K562 (cell line): ENCODE data around the gene TMEM273. TPM values are rescaled to one million over a fixed set of nuclear protein-coding genes. Genes with fewer than 3 reads are reported as not detected.

ENCODE experiments used
- ATAC-seq: fragments of 200-7000 bp; cut with Tn5 transposase; 3 replicates; pipeline ENCODE4 v1.9.1; 2020; ENCODE audit warnings: moderate library complexity
- BruUV-seq: library from RNA; stranded (reverse); fragments of 400-500 nt; replicated peaks from 2 replicates; lab custom pipeline; 2021; lab: Mats Ljungman, UMichigan
- CTCF ChIA-PET: fragments of 300-600 bp; formaldehyde crosslinking; extraction: SDS; loops from one replicate; lab custom pipeline; 2021; ENCODE audit warnings: low intra/inter-chr PET ratio; lab: Yijun Ruan, JAX
- POLR2A ChIA-PET: fragments of 300-600, 350-650 bp; sonication (Branson Sonifier 250); formaldehyde crosslinking; extraction: SDS; loops from one replicate; lab custom pipeline; 2021; ENCODE audit warnings: antibody characterized with exemption, inconsistent platforms; lab: Yijun Ruan, JAX
- DNase-seq, 4 experiments: peaks; one replicate each; pipeline versions ENCODE4 v3.0.0 to v3.0.0-alpha.2; 2011 to 2018; ENCODE audit warnings: low spot score in 3 of 4, mixed read lengths in 3 of 4; ENCODE audit errors: extremely low read depth in 1 of 4
- FAIRE-seq: peaks from 2 replicates; lab custom pipeline; 2011; peaks lifted over from hg19 to GRCh38; lab: Jason Lieb, UNC
- H2AFZ ChIP-seq: 2 replicates; pipeline ENCODE4 v1.6.0; 2011; ENCODE audit warnings: low read depth, low read length, control low read depth, inconsistent platforms
- H3K27ac ChIP-seq: fragments of 200-600 bp; 3 replicates; pipeline ENCODE4 v1.8.0; 2011; ENCODE audit warnings: low read depth, mild to moderate bottlenecking, control low read depth, inconsistent platforms, low read length, moderate library complexity, mixed read lengths; ENCODE audit errors: extremely low read depth
- H3K27me3 ChIP-seq, 2 experiments: fragments of 300-600 bp in 1 of 2; 2 replicates in 1 of 2; 3 replicates in 1 of 2; pipeline versions ENCODE4 v1.6.0 to v1.8.0; 2011; ENCODE audit warnings: inconsistent platforms in 2 of 2, low read length in 2 of 2, mild to moderate bottlenecking in 1 of 2, mixed read lengths in 1 of 2, moderate library complexity in 1 of 2; ENCODE audit not compliant: control insufficient read depth in 2 of 2, insufficient read depth in 2 of 2
- H3K36me3 ChIP-seq: fragments of 300-600 bp; 3 replicates; pipeline ENCODE4 v1.8.0; 2011; ENCODE audit warnings: mild to moderate bottlenecking, low read length, inconsistent platforms; ENCODE audit not compliant: control insufficient read depth, insufficient read depth
- H3K4me1 ChIP-seq, 2 experiments: fragments of 200-600 bp in 1 of 2; replicated peaks in 1 of 2; 2 replicates in 1 of 2; 3 replicates in 1 of 2; pipeline versions ENCODE4 v1.5.1 to v1.8.0; 2011; ENCODE audit warnings: inconsistent platforms in 2 of 2, low read length in 2 of 2, mild to moderate bottlenecking in 1 of 2, mixed read lengths in 1 of 2, moderate library complexity in 1 of 2; ENCODE audit not compliant: control insufficient read depth in 2 of 2, insufficient read depth in 2 of 2
- H3K4me2 ChIP-seq: 2 replicates; pipeline ENCODE4 v1.6.1; 2011; ENCODE audit warnings: low read length, control low read depth, inconsistent platforms, mixed read lengths; ENCODE audit not compliant: insufficient read depth
- H3K4me3 ChIP-seq: fragments of 200-600 bp; sonication (generic), shearing (Covaris generic); 2 replicates; pipeline ENCODE4 v1.5.1; 2016; ENCODE audit warnings: control low read depth, inconsistent platforms
- H3K79me2 ChIP-seq: fragments of 200-600 bp; 3 replicates; pipeline ENCODE4 v1.8.0; 2011; ENCODE audit warnings: low read length, inconsistent platforms; ENCODE audit not compliant: control insufficient read depth, insufficient read depth
- H3K9ac ChIP-seq, 2 experiments: 2 replicates each; pipeline versions ENCODE4 v1.6.0 to v1.6.1; 2011; ENCODE audit warnings: low read depth in 2 of 2, low read length in 2 of 2, control low read depth in 1 of 2, inconsistent platforms in 1 of 2, mild to moderate bottlenecking in 1 of 2, mixed read lengths in 1 of 2; ENCODE audit not compliant: insufficient read depth in 1 of 2
- H3K9me1 ChIP-seq: one replicate; pipeline ENCODE4 v1.6.0; 2011; ENCODE audit warnings: inconsistent platforms, mild to moderate bottlenecking, low read length, moderate library complexity; ENCODE audit not compliant: control insufficient read depth, insufficient read depth
- H3K9me3 ChIP-seq: replicated peaks from 2 replicates; pipeline ENCODE4 v1.5.1; 2011; ENCODE audit warnings: low read depth, low read length, inconsistent platforms; ENCODE audit not compliant: control insufficient read depth, insufficient read depth
- H4K20me1 ChIP-seq: replicated peaks from 2 replicates; pipeline ENCODE4 v1.6.1; 2011; ENCODE audit warnings: low read length, inconsistent platforms, mixed read lengths; ENCODE audit not compliant: control insufficient read depth, insufficient read depth
- BCOR ChIP-seq: fragments of 450-650 bp; IDR thresholded peaks from 2 replicates; pipeline ENCODE4 v1.6.1; 2016
- C11orf30 ChIP-seq: fragments of 450-650 bp; IDR thresholded peaks from 2 replicates; pipeline ENCODE4 v1.6.1; 2016; ENCODE audit warnings: low read depth, mild to moderate bottlenecking
- EHMT2 ChIP-seq: fragments of 450-650 bp; IDR thresholded peaks from 2 replicates; pipeline ENCODE4 v1.6.1; 2018; ENCODE audit warnings: antibody characterized with exemption
- MAFF ChIP-seq: IDR thresholded peaks from 2 replicates; pipeline ENCODE4 v1.6.1; 2012; ENCODE audit warnings: low read length, improper control_type of control experiment
- MAFG ChIP-seq: fragments of 450-650 bp; conservative IDR thresholded peaks from 2 replicates; pipeline ENCODE4 v1.6.1; 2016; ENCODE audit warnings: missing genetic modification characterization, missing compliant biosample characterization
- MAFK ChIP-seq: IDR thresholded peaks from 2 replicates; pipeline ENCODE4 v1.6.1; 2011; ENCODE audit warnings: low read length, improper control_type of control experiment
- PHTF2 ChIP-seq: fragments of 250-450 bp; sonication (Bioruptor Pico); IDR thresholded peaks from 2 replicates; pipeline ENCODE4 v1.5.0; 2021; ENCODE audit warnings: mild to moderate bottlenecking
- RBM22 ChIP-seq: fragments of 200-400 bp; formaldehyde crosslinking; IDR thresholded peaks from 2 replicates; pipeline ENCODE4 v1.6.1; 2018; ENCODE audit warnings: low read length, low read depth; ENCODE audit not compliant: poor library complexity, severe bottlenecking
- ZNF316 ChIP-seq: fragments of 450-650 bp; IDR thresholded peaks from 2 replicates; pipeline ENCODE4 v1.6.1; 2016
- WGBS: fragments of 100-300 bp; shearing (Covaris generic); methylation state at CpG from one replicate; pipeline ENCODE4 v1.1.6; 2016; ENCODE audit warnings: low coverage, mixed read lengths; ENCODE audit not compliant: insufficient coverage; ENCODE audit errors: missing lambda C conversion rate; 5-methylcytosine and 5-hydroxymethylcytosine counted together
- in situ Hi-C: fragments of 300-500 bp; cut with MboI; formaldehyde crosslinking; loops from 4 replicates; pipeline ENCODE4 v1.15.0; 2018; ENCODE audit warnings: inconsistent platforms, mixed read lengths
- intact Hi-C: fragments of 100-400 bp; cut with micrococcal nuclease; formaldehyde crosslinking; loops from 2 replicates; pipeline ENCODE4 v1.14.2; 2022
- polyA plus RNA-seq, 8 experiments: library from polyadenylated mRNA; depleted of rRNA in 4 of 8; stranded (reverse) in 5 of 8; unstranded in 3 of 8; fragments of >200 nt; fragmentation: Nextera tagmentation in 2 of 8; fragmentation: Illumina TruSeq in 1 of 8; extraction: Ambion mirVana in 2 of 8; extraction: Trizol in 1 of 8; gene quantifications; 2 replicates each; pipeline versions ENCODE4 v1.2.1 to v1.2.3, GENCODE V29; 2011 to 2014; ENCODE audit warnings: inconsistent platforms in 1 of 8, missing spikeins in 1 of 8
- total RNA-seq, 7 experiments: library from RNA; depleted of rRNA in 6 of 7; stranded (reverse); fragments of >200 nt in 6 of 7; fragmentation: Illumina TruSeq in 2 of 7; extraction: Trizol in 2 of 7; gene quantifications; 2 replicates each; pipeline versions ENCODE4 v1.2.1 to v1.2.3, GENCODE V29; 2011 to 2021; ENCODE audit warnings: low replicate concordance in 1 of 7

Gene TMEM273
- total and polyA plus RNA-seq, 9 of the 15 experiments (the other 6 are each of a cell fraction or from before 2014, with no cell fraction given), result 39.2 to 131 (median 95.6) TPM

DNA sequence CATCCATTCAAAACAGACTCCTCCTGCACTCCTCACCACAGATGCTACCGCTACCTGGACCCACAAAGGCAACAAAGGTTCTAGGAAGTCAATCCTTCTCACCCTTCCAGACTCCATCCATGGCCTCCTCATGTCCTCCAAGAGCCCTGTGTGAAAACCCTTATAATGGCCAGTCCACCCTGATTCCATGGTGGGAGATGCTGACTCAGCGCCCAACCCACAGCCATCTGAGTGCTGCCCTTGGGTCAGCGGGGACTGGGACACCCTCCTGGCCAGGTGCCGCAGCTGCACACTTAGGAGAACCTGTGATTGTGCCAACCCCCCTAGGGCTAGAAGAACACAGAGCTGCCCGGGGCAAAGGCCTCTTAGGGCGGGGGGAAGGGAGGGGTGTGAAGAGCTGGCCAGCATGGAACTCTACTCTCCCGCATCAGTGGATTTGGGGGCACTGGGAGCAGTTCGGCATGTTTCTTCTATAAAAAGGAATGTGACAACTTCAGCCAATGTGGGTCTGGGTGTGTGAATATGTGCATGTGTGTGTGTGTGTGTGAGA lies 25.4 kb downstream of the TMEM273 start:
- 79% methylated on average over 7 of the region's 8 CpGs for WGBS
- ChIA-PET CTCF (interaction anchor here (2.9 kb wide), 1 partner anchor 182 kb away, joined by 11 read pairs; no protein-coding TSS in a partner anchor), POLR2A (interaction anchor here (2.0 to 2.3 kb wide), 2 partner anchors 9 to 14 kb away, joined by 6 to 30 read pairs; no protein-coding TSS in a partner anchor)
- TF ChIP-seq MAFG (tag) (peak; percentile 85), BCOR (no peak), MAFK (peak; percentile 92), EHMT2 (no peak), RBM22 (no peak), PHTF2 (CRISPR knock-in tag) (no peak), C11orf30 (peak; percentile 94), MAFF (peak; percentile 79), ZNF316 (peak; percentile 95)
- DNase-seq, result no peak
- Histone ChIP-seq H3K36me3 (peaks cover 79% of the 10 kb centered on the region), H3K27me3 (no peaks in the 10 kb centered on the region), H3K9me3 (no peaks in the 10 kb centered on the region), H3K4me3 (no peak overlapping the region), H3K79me2 (peaks cover 14% of the 10 kb centered on the region; the same call in 1 of the 3 replicates), H3K9ac (peak overlapping the region in 1 of 2 experiments; percentile 72; a peak in 1 of 4 replicates), H3K9me1 (peaks cover 5% of the 10 kb centered on the region), H4K20me1 (no peaks in the 10 kb centered on the region), H2AFZ (no peak overlapping the region), H3K4me1 (peaks cover 64 to 79% of the 10 kb centered on the region in 2 experiments), H3K27ac (no peak overlapping the region; the same call in 2 of the 3 replicates), H3K4me2 (no peak overlapping the region; the same call in 1 of the 2 replicates)
- no peak for ATAC-seq
- FAIRE-seq, result no peak
- intact Hi-C loops (loop anchor here (5.0 kb wide), 3 partner anchors 161 to 349 kb away; no protein-coding TSS in a partner anchor), in situ Hi-C loops (no loop called here)
- no TSS peak for BruUV-seq
